ENCODE data around the gene OTUD7B.

The OTUD7B gene

GRCh38 chr1:150005606-150006005 is 4.9 kb downstream of the OTUD7B start:
- DNase-seq (ENCODE audit: extremely low read depth, low read depth): no peak
- no peak for TF ChIP-seq CTCF (IDR thresholded peaks at IDR 0.05; ENCODE audit: low read depth, low read length, missing control alignments)
- no peak overlapping the region for H3K4me3 ChIP-seq (replicated peaks; ENCODE audit: low read depth, low read length)

GRCh38 chr1:150003801-150004200 is 6.7 kb downstream of the OTUD7B start:
- TF ChIP-seq CTCF (IDR thresholded peaks at IDR 0.05; ENCODE audit: low read depth, low read length, missing control alignments): no peak

DNA sequence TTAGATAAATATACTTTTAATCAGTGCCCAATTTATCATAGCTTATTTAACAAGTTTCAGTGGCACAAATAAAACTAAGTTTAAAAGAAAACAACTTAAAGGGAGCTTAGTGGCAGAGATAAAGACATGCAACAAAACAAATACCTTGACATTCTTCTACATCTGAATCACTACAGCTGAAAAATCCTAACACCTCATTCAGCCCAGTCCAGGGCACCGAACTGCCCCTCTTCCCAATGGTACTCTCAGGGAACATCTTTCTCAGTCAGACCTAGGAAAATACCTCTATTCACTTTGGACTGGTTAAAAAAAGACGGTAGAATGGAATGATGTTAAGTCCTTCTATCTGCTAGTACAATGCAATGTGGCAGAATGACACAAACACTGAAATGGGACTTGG is 8.3 kb downstream of the OTUD7B start:
- H3K4me3 ChIP-seq (replicated peaks; ENCODE audit: low read depth, low read length): no peak overlapping the region
- no peak for DNase-seq (ENCODE audit: extremely low read depth, low read depth)
- TF ChIP-seq CTCF (IDR thresholded peaks at IDR 0.05; ENCODE audit: low read depth, low read length, missing control alignments): no peak

More at GRCh38 chr1:150003801-150004200, 6.7 kb downstream of the OTUD7B start:
- H3K4me3 ChIP-seq (replicated peaks; ENCODE audit: low read depth, low read length): no peak overlapping the region
- DNase-seq (ENCODE audit: extremely low read depth, low read depth): no peak

- no peak overlapping the region for H3K4me3 ChIP-seq (replicated peaks; ENCODE audit: low read depth, low read length)
- no peak for DNase-seq (ENCODE audit: extremely low read depth, low read depth)
- no peak for TF ChIP-seq CTCF (IDR thresholded peaks at IDR 0.05; ENCODE audit: low read depth, low read length, missing control alignments)
Observed at GRCh38 chr1:150001415-150001814, 9.1 kb downstream of the OTUD7B start.

DNA sequence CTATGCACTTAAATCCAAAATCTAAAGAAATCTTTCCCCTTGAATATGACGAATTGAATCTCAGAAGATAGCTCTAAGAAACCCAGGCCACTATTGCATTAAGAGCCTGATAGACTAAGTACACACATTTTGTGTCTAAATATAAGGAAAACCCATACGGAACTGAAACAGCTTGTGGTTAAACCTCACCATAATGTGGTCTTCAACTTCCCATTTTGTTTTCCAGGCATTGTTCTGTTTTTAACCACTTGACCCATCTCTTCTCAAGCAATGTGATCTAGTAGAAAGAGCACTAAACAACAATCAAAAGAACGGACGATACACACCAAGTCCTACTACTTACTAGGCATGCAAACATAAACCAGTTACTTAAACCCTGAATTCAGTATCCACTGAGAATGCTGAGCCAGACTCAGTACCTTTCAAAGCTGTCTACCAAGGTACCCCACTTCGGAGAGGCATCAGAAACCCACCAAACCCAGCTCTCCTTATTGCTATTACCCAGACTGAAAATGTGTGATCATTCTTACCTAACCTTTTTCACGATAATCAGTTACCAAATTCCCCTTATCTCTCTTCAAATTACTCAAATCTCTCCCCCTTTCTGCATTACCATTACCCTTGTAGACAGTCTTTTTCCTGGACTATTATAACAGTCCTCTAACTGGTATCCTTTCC is 12.8 kb downstream of the OTUD7B start:
- no peak overlapping the region for H3K4me3 ChIP-seq (replicated peaks; ENCODE audit: low read depth, low read length)
- no peak for DNase-seq (ENCODE audit: extremely low read depth, low read depth)
- no peak for TF ChIP-seq CTCF (IDR thresholded peaks at IDR 0.05; ENCODE audit: low read depth, low read length, missing control alignments)

GRCh38 chr1:149995927-149996326 is 14.6 kb downstream of the OTUD7B start:
- no peak overlapping the region for H3K4me3 ChIP-seq (replicated peaks; ENCODE audit: low read depth, low read length)
- DNase-seq (ENCODE audit: extremely low read depth, low read depth): no peak
- no peak for TF ChIP-seq CTCF (IDR thresholded peaks at IDR 0.05; ENCODE audit: low read depth, low read length, missing control alignments)

GRCh38 chr1:149993764-149994163 is 16.8 kb downstream of the OTUD7B start:
- DNase-seq (ENCODE audit: extremely low read depth, low read depth): no peak
- no peak for TF ChIP-seq CTCF (IDR thresholded peaks at IDR 0.05; ENCODE audit: low read depth, low read length, missing control alignments)
- H3K4me3 ChIP-seq (replicated peaks; ENCODE audit: low read depth, low read length): no peak overlapping the region
